Activated T-cell treated with anti-CD3 and anti-CD28 coated beads, Interleukin-2, amount 50 U/mL, for 72 hours (primary cell): ENCODE data around the gene YWHAQ. TPM values are rescaled to one million over a fixed set of nuclear protein-coding genes. Genes with fewer than 3 reads are reported as not detected.
"Not testable (repeated sequence)": the region's sequence is repeated elsewhere in the genome, so short reads cannot be mapped to it uniquely, and the experiment has no call there.

Experiments used
- ATAC-seq, 2 donors: fragments of 150-1000 bp; cut with Tn5 transposase; replicated peaks in 1 of 2; 2 replicates each; pipeline ENCODE4 v1.10.0; 2021; ENCODE audit warnings: moderate library complexity in 2 of 2, mild to moderate bottlenecking in 1 of 2
- DNase-seq, 2 donors: peaks; one replicate each; pipeline ENCODE4 v3.0.0; 2021 to 2022; ENCODE audit warnings: mixed read lengths in 1 of 2
- H3K27ac Mint-ChIP-seq: one replicate; pipeline ENCODE4 v1.8.0; 2022; ENCODE audit warnings: mild to moderate bottlenecking, moderate library complexity, mixed read lengths
- H3K27me3 Mint-ChIP-seq: one replicate; pipeline ENCODE4 v1.8.0; 2022; ENCODE audit warnings: low read depth, mixed read lengths
- H3K36me3 Mint-ChIP-seq, 2 donors: one replicate each; pipeline ENCODE4 v1.8.0; 2022; ENCODE audit warnings: mixed read lengths in 2 of 2, mild to moderate bottlenecking in 1 of 2; ENCODE audit not compliant: insufficient read depth in 2 of 2
- H3K4me1 Mint-ChIP-seq: one replicate; pipeline ENCODE4 v1.8.0; 2022; ENCODE audit warnings: low read depth, mixed read lengths
- H3K4me3 Mint-ChIP-seq, 2 donors: one replicate each; pipeline ENCODE4 v1.8.0; 2022; ENCODE audit warnings: mild to moderate bottlenecking in 2 of 2, mixed read lengths in 2 of 2, moderate library complexity in 2 of 2
- H3K9me3 Mint-ChIP-seq, 2 donors: one replicate each; pipeline ENCODE4 v1.8.0; 2022; ENCODE audit warnings: mixed read lengths in 2 of 2
- total RNA-seq, 2 donors: library from RNA; stranded (reverse); gene quantifications; one replicate each; pipeline ENCODE4 v1.2.3, GENCODE V29; 2022

YWHAQ gene
- total RNA-seq, 2 donors from 2014 or later: 207 to 251 TPM

DNA sequence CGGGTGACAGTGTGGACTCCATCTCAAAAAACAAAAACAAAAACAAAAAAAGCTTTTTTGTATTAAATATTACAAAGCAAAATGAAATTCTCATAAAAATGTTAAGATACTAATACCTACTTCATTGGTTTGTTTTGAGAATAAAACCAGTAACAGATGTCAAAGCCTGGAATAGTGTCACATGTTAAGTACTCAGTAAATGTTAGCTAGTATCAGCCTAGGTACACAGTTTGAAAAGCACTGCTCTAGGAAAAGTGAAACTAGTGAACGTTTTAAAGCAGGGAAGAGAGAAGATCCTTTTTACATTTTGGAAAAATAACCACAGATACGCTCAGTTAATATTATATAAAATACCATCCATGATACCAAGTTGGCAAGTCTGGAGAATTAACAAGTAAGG, 38.1 kb downstream of the YWHAQ start:
- Mint-ChIP-seq H3K27me3 (no peaks in the 10 kb centered on the region), H3K4me3 (peak overlapping the region; percentile 41 to 48), H3K4me1 (peaks cover 78% of the 10 kb centered on the region), H3K9me3 (peaks cover 0 to 3% of the 10 kb centered on the region in 2 donors), H3K27ac (peak overlapping the region; percentile 89), H3K36me3 (peaks cover 6 to 30% of the 10 kb centered on the region in 2 donors)
- DNase-seq (no peak), ATAC-seq (no peak)

DNA sequence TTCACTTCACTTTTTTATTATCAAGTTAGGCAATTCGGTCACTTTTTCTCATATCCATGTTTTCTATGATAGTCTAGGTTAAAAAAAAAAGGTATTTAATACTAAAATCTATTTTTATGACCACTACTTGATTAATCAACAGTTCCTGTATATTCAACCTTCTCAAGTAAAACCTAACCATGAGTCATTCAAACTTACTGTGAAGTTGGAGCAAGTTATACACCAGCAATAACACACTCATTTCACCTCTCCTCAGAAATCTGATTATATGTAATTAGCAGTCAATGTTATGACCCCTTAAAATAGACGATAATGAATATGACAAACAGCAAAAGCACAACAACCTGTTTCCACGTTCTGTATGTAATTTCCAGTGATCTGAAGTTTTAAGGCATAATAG, 40.2 kb downstream of the YWHAQ start:
- Mint-ChIP-seq H3K27me3 (no peaks in the 10 kb centered on the region), H3K36me3 (peaks cover 9 to 35% of the 10 kb centered on the region in 2 donors), H3K4me3 (peak overlapping the region; percentile 2 to 65), H3K27ac (peak overlapping the region; percentile 94), H3K9me3 (peaks cover 0 to 3% of the 10 kb centered on the region in 2 donors), H3K4me1 (peaks cover 57% of the 10 kb centered on the region)
- DNase-seq (no peak), ATAC-seq (peak; percentile 31 to 43)

DNA sequence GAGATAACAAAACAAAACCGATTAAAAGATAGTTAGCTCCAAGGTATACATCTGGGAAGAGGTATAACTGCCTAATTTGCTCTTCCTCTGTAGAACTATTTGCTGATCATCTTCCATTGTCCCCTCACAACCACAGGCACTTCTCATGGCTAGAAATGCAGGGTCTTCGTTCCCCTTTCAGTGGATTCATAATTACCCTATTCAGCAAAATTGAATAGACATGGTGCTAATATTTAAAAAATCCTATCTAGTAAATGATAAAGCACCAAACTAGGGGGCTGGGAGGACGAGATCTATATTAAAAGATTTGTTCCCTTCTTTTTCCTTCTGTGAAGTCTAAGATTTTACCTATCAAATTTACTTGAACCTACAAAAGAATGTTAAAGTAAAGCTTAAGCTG, 44.3 kb downstream of the YWHAQ start:
- DNase-seq (no peak), ATAC-seq (no peak)
- Mint-ChIP-seq H3K9me3 (no peaks in the 10 kb centered on the region), H3K36me3 (peaks cover 13 to 34% of the 10 kb centered on the region in 2 donors), H3K27ac (peak overlapping the region; percentile 52), H3K4me3 (no peak overlapping the region), H3K4me1 (peaks cover 18% of the 10 kb centered on the region), H3K27me3 (no peaks in the 10 kb centered on the region)

DNA sequence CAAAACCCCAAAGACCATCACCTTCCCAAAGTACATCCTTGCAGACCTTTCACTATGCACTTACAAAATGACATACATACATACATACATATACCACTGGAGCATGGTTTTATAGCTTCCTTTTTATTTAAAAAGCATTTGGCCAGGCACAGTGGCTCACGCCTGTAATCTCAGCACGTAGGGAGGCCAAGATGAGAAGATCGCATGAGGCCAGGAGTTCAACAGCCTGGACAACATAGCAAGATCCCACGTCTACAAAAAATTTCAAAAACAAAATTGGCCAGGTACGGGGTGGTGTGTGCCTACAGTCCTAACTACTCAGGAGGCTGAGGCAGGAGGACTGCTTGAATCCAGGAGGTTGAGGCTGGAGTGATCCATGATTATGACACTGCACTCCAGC, 45.3 kb downstream of the YWHAQ start:
- ATAC-seq: no peak

DNA sequence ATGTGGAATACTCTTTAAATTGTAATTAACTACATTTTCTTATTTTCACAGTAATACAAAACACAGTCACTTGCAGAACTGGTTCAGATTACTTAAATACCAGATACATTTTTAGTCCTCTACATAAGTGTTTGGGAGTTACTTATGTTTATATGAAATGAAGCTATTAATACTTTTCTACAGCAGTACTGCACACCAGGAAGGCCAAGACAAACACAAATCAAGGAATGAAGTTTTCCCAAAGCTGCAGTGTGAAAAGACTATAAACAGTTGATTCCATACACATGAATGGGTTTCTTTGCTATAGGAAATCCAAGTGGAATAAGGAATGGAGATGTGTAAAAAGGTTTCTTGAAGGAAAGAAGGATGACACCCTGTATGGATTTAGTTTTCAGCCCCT, 45.9 kb downstream of the YWHAQ start:
- not testable (repeated sequence) for H3K27me3 Mint-ChIP-seq, H3K9me3 Mint-ChIP-seq, H3K27ac Mint-ChIP-seq, H3K4me1 Mint-ChIP-seq, ATAC-seq, H3K4me3 Mint-ChIP-seq, DNase-seq
- H3K36me3 Mint-ChIP-seq: peaks cover 10 to 33% of the 10 kb centered on the region in 2 donors

More for the DNA sequence above, 45.3 kb downstream of the YWHAQ start:
- Mint-ChIP-seq H3K4me3 (no peak overlapping the region), H3K36me3 (peaks cover 10 to 29% of the 10 kb centered on the region in 2 donors), H3K27ac (peak overlapping the region; percentile 38), H3K27me3 (no peaks in the 10 kb centered on the region), H3K4me1 (peaks cover 9% of the 10 kb centered on the region), H3K9me3 (no peaks in the 10 kb centered on the region)
- no peak for DNase-seq

DNA sequence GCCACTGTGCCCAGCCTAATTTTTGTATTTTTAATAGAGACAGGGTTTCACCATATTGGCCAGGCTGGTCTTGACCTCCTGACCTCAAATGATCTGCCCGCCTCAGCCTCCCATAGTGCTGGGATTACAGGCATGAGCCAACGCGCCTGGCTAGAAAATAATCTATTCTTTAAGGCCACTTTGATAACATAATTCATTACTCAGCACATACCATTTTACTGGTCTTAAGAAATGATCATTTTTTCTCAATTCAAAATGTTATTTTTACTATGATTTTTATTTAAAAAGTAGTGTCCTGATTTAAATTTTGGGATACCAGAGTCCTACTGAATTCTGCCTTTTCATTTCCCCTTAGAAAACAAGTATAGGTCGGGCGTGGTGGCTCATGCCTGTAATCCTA, 48.2 kb downstream of the YWHAQ start:
- DNase-seq (no peak), ATAC-seq (no peak)
- peaks cover 10 to 24% of the 10 kb centered on the region in 2 donors for H3K36me3 Mint-ChIP-seq

DNA sequence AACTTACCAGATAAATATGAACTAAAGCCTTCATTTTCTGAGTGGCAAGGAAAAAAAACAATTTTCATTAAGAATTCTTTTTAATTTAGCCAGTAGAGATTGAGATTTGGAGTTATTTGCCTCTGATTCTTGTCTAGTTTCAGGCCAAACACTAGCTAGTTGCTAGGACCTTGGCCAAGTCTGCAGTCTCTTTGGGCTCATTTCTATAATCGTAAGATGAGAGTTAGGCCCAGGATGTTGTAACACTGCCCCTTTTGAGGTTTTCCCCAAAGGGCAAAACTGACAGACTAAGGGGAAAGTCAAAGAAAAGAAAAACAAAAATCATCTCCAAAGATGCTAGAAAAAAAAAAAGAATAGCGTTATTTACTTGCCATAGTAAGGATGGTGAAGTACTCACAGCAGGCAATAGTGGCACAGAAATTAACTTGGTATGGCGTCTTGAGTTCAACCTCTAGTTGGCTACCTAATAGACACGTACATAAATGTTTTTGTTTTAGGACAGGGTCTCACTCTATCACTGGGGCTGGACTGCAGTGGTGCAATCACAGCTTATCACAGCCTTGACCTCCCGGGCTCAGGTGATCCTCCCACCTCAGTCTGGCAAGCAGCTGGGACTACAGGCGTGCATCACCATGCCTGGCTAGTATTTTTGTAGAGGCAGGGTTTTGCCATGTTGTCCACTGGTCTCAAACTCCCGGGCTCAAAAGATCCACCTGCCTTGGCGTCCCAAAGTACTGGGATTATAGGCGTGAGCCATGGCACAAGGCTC, 52.1 kb downstream of the YWHAQ start:
- no peak for ATAC-seq
- no peak for DNase-seq
- Mint-ChIP-seq H3K9me3 (no peaks in the 10 kb centered on the region), H3K4me1 (peaks cover 15% of the 10 kb centered on the region), H3K27me3 (no peaks in the 10 kb centered on the region), H3K4me3 (no peak overlapping the region), H3K36me3 (peaks cover 2 to 8% of the 10 kb centered on the region in 2 donors), H3K27ac (no peak overlapping the region)

More for the DNA sequence above, 48.2 kb downstream of the YWHAQ start:
- H3K9me3 Mint-ChIP-seq: no peaks in the 10 kb centered on the region
- H3K27me3 Mint-ChIP-seq: no peaks in the 10 kb centered on the region
- no peaks in the 10 kb centered on the region for H3K4me1 Mint-ChIP-seq
- no peak overlapping the region for H3K4me3 Mint-ChIP-seq
- no peak overlapping the region for H3K27ac Mint-ChIP-seq

DNA sequence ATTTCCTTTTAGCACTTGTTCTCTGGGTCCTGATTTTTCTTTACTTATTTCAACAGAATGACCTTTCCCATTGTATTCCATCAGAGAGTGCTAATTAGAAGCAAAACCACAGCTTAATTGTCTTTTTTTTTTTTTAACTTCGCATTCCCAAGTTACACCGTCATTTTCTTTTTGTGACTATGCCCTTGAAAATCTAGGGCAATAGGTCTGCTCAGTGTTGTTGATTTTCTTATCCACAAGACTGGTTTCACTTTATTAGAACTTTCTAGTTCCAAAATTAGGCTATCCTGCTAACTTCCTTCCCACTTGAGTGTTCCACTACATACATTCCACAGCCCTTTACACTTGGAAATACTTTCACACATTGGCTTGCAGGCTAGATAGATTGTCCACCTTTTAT, 56.5 kb downstream of the YWHAQ start:
- Mint-ChIP-seq H3K36me3 (no peaks in the 10 kb centered on the region), H3K4me3 (peak overlapping the region; percentile 26 to 32), H3K9me3 (no peaks in the 10 kb centered on the region), H3K4me1 (peaks cover 24% of the 10 kb centered on the region), H3K27ac (peak overlapping the region; percentile 40), H3K27me3 (no peaks in the 10 kb centered on the region)
- ATAC-seq: no peak
- no peak for DNase-seq

DNA sequence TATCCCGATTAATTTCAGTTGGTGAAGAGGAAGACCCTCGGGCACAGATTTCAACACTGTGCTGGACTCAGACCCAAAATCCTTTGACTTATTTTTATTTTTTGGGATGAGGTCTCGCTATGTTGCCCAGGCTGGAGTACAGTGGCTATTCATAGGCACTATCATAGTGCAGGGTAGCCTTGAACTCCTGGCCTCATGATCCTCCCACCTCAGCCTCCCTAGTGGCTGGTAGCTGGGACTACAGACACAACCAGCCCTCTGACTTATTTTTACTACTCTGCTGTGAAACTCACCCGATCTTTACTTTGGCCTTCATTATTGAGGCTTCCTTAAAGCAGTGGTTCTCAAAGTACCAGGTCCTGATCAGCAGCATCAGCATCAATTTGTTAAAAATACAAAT, 57.0 kb downstream of the YWHAQ start:
- Mint-ChIP-seq H3K36me3 (no peaks in the 10 kb centered on the region), H3K27ac (no peak overlapping the region), H3K4me1 (peaks cover 24% of the 10 kb centered on the region), H3K27me3 (no peaks in the 10 kb centered on the region), H3K9me3 (no peaks in the 10 kb centered on the region), H3K4me3 (no peak overlapping the region)
- peak; percentile 39 to 51 for ATAC-seq
- no peak for DNase-seq

DNA sequence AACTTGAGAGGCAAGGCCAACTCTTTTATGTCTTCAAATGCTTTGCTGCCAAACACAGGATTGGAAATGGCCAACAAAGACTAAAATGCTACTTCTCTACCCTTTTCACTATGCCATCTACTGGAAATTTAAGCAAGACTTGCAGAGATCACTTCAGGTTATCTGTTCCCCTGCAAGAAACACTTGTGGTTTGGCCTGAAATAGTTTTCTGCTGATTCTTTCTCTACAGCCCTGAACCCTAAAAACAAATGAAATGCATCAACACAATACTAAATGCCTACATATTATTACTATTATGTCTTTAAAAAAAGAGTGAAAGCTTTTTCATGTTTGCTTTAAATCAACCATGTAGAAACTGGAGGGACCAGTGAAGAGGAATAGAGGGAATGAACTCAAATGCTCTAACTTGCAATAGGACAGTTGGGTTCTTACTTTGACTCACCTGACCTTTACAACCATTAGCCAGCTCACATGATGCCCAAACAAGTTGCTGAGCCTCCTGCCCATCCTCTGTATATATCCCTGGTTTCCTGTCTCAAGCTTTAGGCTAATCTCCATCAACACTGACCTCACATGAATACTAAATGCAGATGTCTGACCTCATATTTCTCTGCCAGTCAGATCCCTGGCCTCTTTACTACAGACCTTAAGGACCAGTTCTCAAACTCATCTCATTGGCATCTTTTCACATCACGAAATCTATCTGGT, 57.6 kb downstream of the YWHAQ start:
- Mint-ChIP-seq H3K4me3 (no peak overlapping the region), H3K27me3 (no peaks in the 10 kb centered on the region), H3K4me1 (peaks cover 24% of the 10 kb centered on the region), H3K9me3 (no peaks in the 10 kb centered on the region), H3K27ac (no peak overlapping the region), H3K36me3 (no peaks in the 10 kb centered on the region)
- ATAC-seq: peak; percentile 32 to 53
- DNase-seq: no peak

DNA sequence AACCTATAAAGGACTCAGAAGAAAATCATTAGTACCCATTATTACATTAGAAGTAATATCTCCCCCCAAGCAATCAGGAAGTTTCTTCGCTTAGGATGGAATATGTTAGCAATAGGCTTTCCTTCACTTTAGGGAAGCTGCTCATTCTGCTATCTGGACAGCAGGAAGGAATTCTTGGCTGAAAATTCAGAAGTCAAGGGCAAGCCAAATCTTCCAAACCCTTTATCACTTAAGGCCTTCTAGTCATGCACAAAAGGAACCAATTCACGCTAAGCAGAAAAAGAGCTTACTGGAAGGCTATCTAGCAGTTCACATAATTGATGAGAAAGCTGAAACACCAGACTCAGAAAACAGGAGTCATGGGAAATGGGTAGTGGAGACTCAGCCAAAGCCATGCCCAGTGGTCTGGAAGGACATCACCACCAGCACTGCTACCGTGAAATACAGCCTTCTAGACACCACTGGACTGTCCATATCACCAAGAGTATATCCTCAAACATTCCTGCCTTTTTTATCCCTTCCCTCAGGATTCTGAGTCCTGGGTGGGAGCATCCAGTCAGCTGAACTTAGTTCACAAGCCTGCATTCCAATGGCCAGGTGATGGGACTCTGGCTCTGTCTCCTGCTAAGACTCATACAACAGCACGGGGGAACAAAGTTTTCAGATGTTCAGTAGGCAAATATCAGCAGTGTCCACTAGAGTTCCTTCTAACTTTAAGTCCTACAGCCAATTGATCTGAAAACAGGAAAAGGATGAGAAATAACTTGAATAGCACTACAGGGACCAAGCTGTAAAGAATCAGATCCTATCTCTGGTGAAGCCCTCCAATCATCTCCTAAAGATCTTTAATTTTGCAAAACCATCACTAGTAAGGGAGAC, 60.4 kb downstream of the YWHAQ start:
- Mint-ChIP-seq H3K27me3 (no peaks in the 10 kb centered on the region), H3K27ac (no peak overlapping the region), H3K9me3 (no peaks in the 10 kb centered on the region), H3K36me3 (no peaks in the 10 kb centered on the region), H3K4me3 (no peak overlapping the region), H3K4me1 (peaks cover 27% of the 10 kb centered on the region)
- ATAC-seq (no peak), DNase-seq (no peak)

DNA sequence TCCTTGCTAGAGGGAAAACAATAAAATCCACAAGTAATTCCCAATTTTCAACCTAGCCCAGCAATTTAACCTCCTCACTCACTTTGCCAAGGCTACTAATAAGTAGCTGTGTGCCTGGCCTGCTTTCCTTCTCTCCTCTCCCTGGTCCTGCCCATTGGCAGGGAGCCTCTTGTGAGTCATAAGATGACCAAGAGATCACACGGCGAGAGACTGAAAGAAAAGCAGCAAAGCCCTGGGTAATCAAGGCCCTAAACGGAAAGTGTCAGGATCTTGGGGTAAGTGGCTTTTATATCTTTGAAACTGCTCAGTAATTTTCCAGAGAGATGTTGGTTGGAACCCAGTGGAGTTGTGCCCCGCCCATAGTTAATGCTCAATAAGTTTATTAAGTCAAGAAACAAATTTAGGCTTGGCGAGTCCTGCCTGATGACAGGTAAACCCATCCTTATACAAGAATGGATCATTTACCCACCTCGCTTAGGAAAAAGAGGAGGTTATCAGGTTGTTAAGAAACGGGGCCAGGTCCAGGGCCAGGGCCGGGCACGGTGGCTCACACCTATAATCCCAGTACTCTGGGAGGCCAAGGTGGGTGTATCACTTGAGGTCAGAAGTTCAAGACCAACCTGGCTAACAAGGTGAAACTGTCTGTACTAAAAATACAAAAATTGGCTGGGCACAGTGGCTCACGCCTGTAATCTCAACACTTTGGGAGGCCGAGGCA, 65.2 kb downstream of the YWHAQ start:
- H3K27me3 Mint-ChIP-seq: no peaks in the 10 kb centered on the region
- ATAC-seq (peak in 1 of 2 donors; percentile 35), DNase-seq (no peak)
- H3K4me3 Mint-ChIP-seq: no peak overlapping the region
- H3K9me3 Mint-ChIP-seq: no peaks in the 10 kb centered on the region
- H3K4me1 Mint-ChIP-seq: peaks cover 6% of the 10 kb centered on the region
- H3K27ac Mint-ChIP-seq: no peak overlapping the region
- no peaks in the 10 kb centered on the region for H3K36me3 Mint-ChIP-seq
